ENCODE measurements around the gene DEFB114. TPM values are rescaled to one million over a fixed set of nuclear protein-coding genes. Genes with fewer than 3 reads are reported as not detected.

Gene DEFB114
- total and polyA plus RNA-seq, 2 of the 13 experiments (the other 11 are each of a cell fraction or from before 2014, with no cell fraction given), result not detected

DNA sequence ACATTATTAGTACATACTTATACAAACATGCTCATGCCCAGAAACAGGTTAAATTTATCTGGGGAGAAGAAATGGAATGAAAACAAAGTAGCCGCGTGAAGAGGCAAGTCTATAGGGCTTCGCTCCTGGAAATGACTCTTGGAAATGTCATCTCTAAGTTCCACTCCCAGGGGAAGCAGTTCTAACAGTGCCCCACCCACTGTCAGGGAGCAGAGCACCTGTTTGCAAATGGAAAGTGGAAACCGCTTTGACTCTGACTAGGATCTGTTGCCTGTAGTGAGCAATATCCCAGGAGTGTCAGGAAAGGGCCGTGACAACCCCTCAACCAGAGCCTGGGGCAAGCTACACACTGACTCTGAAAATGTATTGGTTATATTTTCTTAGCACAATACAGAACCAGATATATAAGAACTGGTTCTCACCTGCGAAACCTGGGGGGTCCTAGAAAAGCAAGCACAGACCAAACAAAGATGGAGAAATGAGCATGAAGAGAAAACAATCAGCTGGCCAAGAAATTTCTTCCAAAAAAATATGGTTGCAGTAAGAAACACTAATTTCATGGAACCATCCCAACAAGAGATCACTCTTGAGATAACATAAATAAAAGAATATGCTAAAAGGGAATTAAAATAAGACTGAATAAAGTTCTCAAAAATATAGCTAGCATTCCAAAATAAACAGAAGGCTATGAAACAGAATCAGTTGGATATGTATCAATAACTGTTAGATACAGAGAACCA, 50.2 kb downstream of the DEFB114 start:
- 3% methylated on average over 6 of the region's 6 CpGs for WGBS (ENCODE audit: low lambda C conversion rate)
- Histone ChIP-seq H3K79me2 (ENCODE audit: insufficient read depth, low read length) (no peaks in the 10 kb centered on the region), H3K9me3 (ENCODE audit: low read length) (no peaks in the 10 kb centered on the region), H3K4me2 (ENCODE audit: low read depth, low read length) (no peak overlapping the region), H3K27ac (ENCODE audit: extremely low read length, insufficient read depth, low read length) (no peak overlapping the region), H4K20me1 (ENCODE audit: insufficient read depth, low read length) (no peaks in the 10 kb centered on the region), H3K4me1 (ENCODE audit: insufficient read depth, low read length) (no peaks in the 10 kb centered on the region), H2AFZ (ENCODE audit: low read length) (no peak overlapping the region), H3K36me3 (replicated peaks in 1 of 2; ENCODE audit: control insufficient read depth in 1 of 2, insufficient read depth in 2 of 2, low read length in 2 of 2) (no peaks in the 10 kb centered on the region), H3K9ac (ENCODE audit: insufficient read depth, low read depth, low read length) (no peak overlapping the region), H3K4me3 (replicated peaks in 1 of 3; ENCODE audit: insufficient read depth in 1 of 3, low read depth in 2 of 3, low read length in 3 of 3) (no peak overlapping the region), H3K27me3 (ENCODE audit: control insufficient read depth in 1 of 2, insufficient read depth in 2 of 2, low read length in 2 of 2) (no peaks in the 10 kb centered on the region)
- BruUV-seq (replicated peaks), result no TSS peak
- in situ Hi-C loops (cut with HindIII; ENCODE audit: extremely low pct_ligation_motif_present, low pct_unique_long_range_greater_than_20kb) (no loop called here), intact Hi-C loops (cut with micrococcal nuclease; ENCODE audit: unreplicated experiment) (no loop called here)
- TF ChIP-seq IKZF4 (CRISPR knock-in tag; IDR thresholded peaks at IDR 0.05; ENCODE audit: borderline replicate concordance, low read depth, not compliant biosample characterization) (no peak), ZNF333 (CRISPR knock-in tag; IDR thresholded peaks at IDR 0.05; ENCODE audit: borderline replicate concordance) (no peak), PCBP1 (IDR thresholded peaks at IDR 0.05; ENCODE audit: borderline replicate concordance, low read depth, low read length) (no peak), REXO4 (CRISPR knock-in tag; IDR thresholded peaks at IDR 0.05; ENCODE audit: borderline replicate concordance) (no peak), HNRNPH1 (optimal IDR thresholded peaks at IDR 0.05; ENCODE audit: low read depth, low read length) (no peak), FOXP1 (IDR thresholded peaks at IDR 0.05) (no peak), FOXP1 (CRISPR knock-in tag; IDR thresholded peaks at IDR 0.05) (no peak), ZNF549 (CRISPR knock-in tag; IDR thresholded peaks at IDR 0.05) (no peak), ZNF205 (CRISPR knock-in tag; IDR thresholded peaks at IDR 0.05) (no peak), SETDB1 (CRISPR knock-in tag; IDR thresholded peaks at IDR 0.05; ENCODE audit: borderline replicate concordance) (no peak), HMGA1 (CRISPR knock-in tag; conservative IDR thresholded peaks at IDR 0.05) (no peak), GPN1 (CRISPR knock-in tag; IDR thresholded peaks at IDR 0.05; ENCODE audit: borderline replicate concordance) (no peak)
- TF ChIP-seq, protein P1, sequence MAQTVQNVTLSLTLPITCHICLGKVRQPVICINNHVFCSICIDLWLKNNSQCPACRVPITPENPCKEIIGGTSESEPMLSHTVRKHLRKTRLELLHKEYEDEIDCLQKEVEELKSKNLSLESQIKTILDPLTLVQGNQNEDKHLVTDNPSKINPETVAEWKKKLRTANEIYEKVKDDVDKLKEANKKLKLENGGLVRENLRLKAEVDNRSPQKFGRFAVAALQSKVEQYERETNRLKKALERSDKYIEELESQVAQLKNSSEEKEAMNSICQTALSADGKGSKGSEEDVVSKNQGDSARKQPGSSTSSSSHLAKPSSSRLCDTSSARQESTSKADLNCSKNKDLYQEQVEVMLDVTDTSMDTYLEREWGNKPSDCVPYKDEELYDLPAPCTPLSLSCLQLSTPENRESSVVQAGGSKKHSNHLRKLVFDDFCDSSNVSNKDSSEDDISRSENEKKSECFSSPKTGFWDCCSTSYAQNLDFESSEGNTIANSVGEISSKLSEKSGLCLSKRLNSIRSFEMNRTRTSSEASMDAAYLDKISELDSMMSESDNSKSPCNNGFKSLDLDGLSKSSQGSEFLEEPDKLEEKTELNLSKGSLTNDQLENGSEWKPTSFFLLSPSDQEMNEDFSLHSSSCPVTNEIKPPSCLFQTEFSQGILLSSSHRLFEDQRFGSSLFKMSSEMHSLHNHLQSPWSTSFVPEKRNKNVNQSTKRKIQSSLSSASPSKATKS (CRISPR knock-in tag; IDR thresholded peaks at IDR 0.05), result no peak
- TF ChIP-seq, protein P2, sequence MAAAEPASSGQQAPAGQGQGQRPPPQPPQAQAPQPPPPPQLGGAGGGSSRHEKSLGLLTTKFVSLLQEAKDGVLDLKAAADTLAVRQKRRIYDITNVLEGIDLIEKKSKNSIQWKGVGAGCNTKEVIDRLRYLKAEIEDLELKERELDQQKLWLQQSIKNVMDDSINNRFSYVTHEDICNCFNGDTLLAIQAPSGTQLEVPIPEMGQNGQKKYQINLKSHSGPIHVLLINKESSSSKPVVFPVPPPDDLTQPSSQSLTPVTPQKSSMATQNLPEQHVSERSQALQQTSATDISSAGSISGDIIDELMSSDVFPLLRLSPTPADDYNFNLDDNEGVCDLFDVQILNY (CRISPR knock-in tag; conservative IDR thresholded peaks at IDR 0.05), result no peak
- TF ChIP-seq, protein P3, sequence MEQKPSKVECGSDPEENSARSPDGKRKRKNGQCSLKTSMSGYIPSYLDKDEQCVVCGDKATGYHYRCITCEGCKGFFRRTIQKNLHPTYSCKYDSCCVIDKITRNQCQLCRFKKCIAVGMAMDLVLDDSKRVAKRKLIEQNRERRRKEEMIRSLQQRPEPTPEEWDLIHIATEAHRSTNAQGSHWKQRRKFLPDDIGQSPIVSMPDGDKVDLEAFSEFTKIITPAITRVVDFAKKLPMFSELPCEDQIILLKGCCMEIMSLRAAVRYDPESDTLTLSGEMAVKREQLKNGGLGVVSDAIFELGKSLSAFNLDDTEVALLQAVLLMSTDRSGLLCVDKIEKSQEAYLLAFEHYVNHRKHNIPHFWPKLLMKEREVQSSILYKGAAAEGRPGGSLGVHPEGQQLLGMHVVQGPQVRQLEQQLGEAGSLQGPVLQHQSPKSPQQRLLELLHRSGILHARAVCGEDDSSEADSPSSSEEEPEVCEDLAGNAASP (CRISPR knock-in tag; IDR thresholded peaks at IDR 0.05; ENCODE audit: borderline replicate concordance), result no peak
- TF ChIP-seq, protein P4, sequence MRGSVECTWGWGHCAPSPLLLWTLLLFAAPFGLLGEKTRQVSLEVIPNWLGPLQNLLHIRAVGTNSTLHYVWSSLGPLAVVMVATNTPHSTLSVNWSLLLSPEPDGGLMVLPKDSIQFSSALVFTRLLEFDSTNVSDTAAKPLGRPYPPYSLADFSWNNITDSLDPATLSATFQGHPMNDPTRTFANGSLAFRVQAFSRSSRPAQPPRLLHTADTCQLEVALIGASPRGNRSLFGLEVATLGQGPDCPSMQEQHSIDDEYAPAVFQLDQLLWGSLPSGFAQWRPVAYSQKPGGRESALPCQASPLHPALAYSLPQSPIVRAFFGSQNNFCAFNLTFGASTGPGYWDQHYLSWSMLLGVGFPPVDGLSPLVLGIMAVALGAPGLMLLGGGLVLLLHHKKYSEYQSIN (CRISPR knock-in tag; IDR thresholded peaks at IDR 0.05; ENCODE audit: borderline replicate concordance), result no peak
- TF ChIP-seq, protein P5, sequence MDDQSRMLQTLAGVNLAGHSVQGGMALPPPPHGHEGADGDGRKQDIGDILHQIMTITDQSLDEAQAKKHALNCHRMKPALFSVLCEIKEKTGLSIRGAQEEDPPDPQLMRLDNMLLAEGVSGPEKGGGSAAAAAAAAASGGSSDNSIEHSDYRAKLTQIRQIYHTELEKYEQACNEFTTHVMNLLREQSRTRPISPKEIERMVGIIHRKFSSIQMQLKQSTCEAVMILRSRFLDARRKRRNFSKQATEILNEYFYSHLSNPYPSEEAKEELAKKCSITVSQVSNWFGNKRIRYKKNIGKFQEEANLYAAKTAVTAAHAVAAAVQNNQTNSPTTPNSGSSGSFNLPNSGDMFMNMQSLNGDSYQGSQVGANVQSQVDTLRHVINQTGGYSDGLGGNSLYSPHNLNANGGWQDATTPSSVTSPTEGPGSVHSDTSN (CRISPR knock-in tag; IDR thresholded peaks at IDR 0.05; ENCODE audit: borderline replicate concordance), result no peak
- ATAC-seq (no peak), DNase-seq (ENCODE audit: low spot score) (no peak), FAIRE-seq (no peak)
- CTCF ChIA-PET (ENCODE audit: low intra/inter-chr PET ratio, low total read pairs), result no interaction called here
- POLR2A ChIA-PET, result no interaction called here
